ENCODE results near the gene TTYH3.
A peak's percentile ranks its signal among the peaks of the same experiment; 100 is the strongest.

The TTYH3 gene

GRCh38 chr7:2701832-2702593, 70.2 kb downstream of the TTYH3 start:
- Histone ChIP-seq H3K27me3 (ENCODE audit: control insufficient read depth, insufficient read depth, low read length) (no peaks in the 10 kb centered on the region), H3K4me3 (ENCODE audit: low read length) (no peak overlapping the region), H3K4me1 (ENCODE audit: control insufficient read depth, insufficient read depth, low read length) (no peaks in the 10 kb centered on the region), H3K27ac (ENCODE audit: low read depth, low read length) (no peak overlapping the region), H3K9ac (ENCODE audit: low read length) (no peak overlapping the region), H3K36me3 (ENCODE audit: control insufficient read depth, insufficient read depth, low read length) (no peaks in the 10 kb centered on the region)

GRCh38 chr7:2702594-2702957, 70.8 kb downstream of the TTYH3 start:
- no peaks in the 10 kb centered on the region for H3K27me3 ChIP-seq (ENCODE audit: control insufficient read depth, insufficient read depth, low read length)
- H3K4me3 ChIP-seq (ENCODE audit: low read length): no peak overlapping the region
- no peak overlapping the region for H3K27ac ChIP-seq (ENCODE audit: low read depth, low read length)
- no peak overlapping the region for H3K9ac ChIP-seq (ENCODE audit: low read length)
- no peaks in the 10 kb centered on the region for H3K4me1 ChIP-seq (ENCODE audit: control insufficient read depth, insufficient read depth, low read length)
- no peaks in the 10 kb centered on the region for H3K36me3 ChIP-seq (ENCODE audit: control insufficient read depth, insufficient read depth, low read length)

- H3K27me3 ChIP-seq (ENCODE audit: control insufficient read depth, insufficient read depth, low read length): no peaks in the 10 kb centered on the region
- no peak overlapping the region for H3K27ac ChIP-seq (ENCODE audit: low read depth, low read length)
- H3K36me3 ChIP-seq (ENCODE audit: control insufficient read depth, insufficient read depth, low read length): no peaks in the 10 kb centered on the region
- no peak overlapping the region for H3K4me3 ChIP-seq (ENCODE audit: low read length)
- H3K4me1 ChIP-seq (ENCODE audit: control insufficient read depth, insufficient read depth, low read length): no peaks in the 10 kb centered on the region
- no peak overlapping the region for H3K9ac ChIP-seq (ENCODE audit: low read length)
Observed at GRCh38 chr7:2705371-2706096, 73.7 kb downstream of the TTYH3 start.

- no peaks in the 10 kb centered on the region for H3K36me3 ChIP-seq (ENCODE audit: control insufficient read depth, insufficient read depth, low read length)
- no peaks in the 10 kb centered on the region for H3K4me1 ChIP-seq (ENCODE audit: control insufficient read depth, insufficient read depth, low read length)
Observed at GRCh38 chr7:2706685-2707126, 74.9 kb downstream of the TTYH3 start.

GRCh38 chr7:2707481-2707880, 75.7 kb downstream of the TTYH3 start:
- no peaks in the 10 kb centered on the region for H3K4me1 ChIP-seq (ENCODE audit: control insufficient read depth, insufficient read depth, low read length)
- H3K9ac ChIP-seq (ENCODE audit: low read length): no peak overlapping the region
- H3K4me3 ChIP-seq (ENCODE audit: low read length): no peak overlapping the region
- H3K27ac ChIP-seq (ENCODE audit: low read depth, low read length): no peak overlapping the region
- no peaks in the 10 kb centered on the region for H3K27me3 ChIP-seq (ENCODE audit: control insufficient read depth, insufficient read depth, low read length)
- no peaks in the 10 kb centered on the region for H3K36me3 ChIP-seq (ENCODE audit: control insufficient read depth, insufficient read depth, low read length)

More at GRCh38 chr7:2706685-2707126, 74.9 kb downstream of the TTYH3 start:
- no peak overlapping the region for H3K9ac ChIP-seq (ENCODE audit: low read length)
- H3K4me3 ChIP-seq (ENCODE audit: low read length): no peak overlapping the region
- no peak overlapping the region for H3K27ac ChIP-seq (ENCODE audit: low read depth, low read length)
- H3K27me3 ChIP-seq (ENCODE audit: control insufficient read depth, insufficient read depth, low read length): no peaks in the 10 kb centered on the region

GRCh38 chr7:2708041-2708440, 76.3 kb downstream of the TTYH3 start:
- Histone ChIP-seq H3K4me3 (ENCODE audit: low read length) (no peak overlapping the region), H3K36me3 (ENCODE audit: control insufficient read depth, insufficient read depth, low read length) (no peaks in the 10 kb centered on the region), H3K27ac (ENCODE audit: low read depth, low read length) (no peak overlapping the region), H3K4me1 (ENCODE audit: control insufficient read depth, insufficient read depth, low read length) (no peaks in the 10 kb centered on the region), H3K27me3 (ENCODE audit: control insufficient read depth, insufficient read depth, low read length) (no peaks in the 10 kb centered on the region), H3K9ac (ENCODE audit: low read length) (no peak overlapping the region)

- H3K27ac ChIP-seq (ENCODE audit: low read depth, low read length): no peak overlapping the region
- H3K36me3 ChIP-seq (ENCODE audit: control insufficient read depth, insufficient read depth, low read length): no peaks in the 10 kb centered on the region
- no peaks in the 10 kb centered on the region for H3K4me1 ChIP-seq (ENCODE audit: control insufficient read depth, insufficient read depth, low read length)
- H3K9ac ChIP-seq (ENCODE audit: low read length): no peak overlapping the region
- no peaks in the 10 kb centered on the region for H3K27me3 ChIP-seq (ENCODE audit: control insufficient read depth, insufficient read depth, low read length)
- H3K4me3 ChIP-seq (ENCODE audit: low read length): no peak overlapping the region
Observed at GRCh38 chr7:2708547-2709310, 76.9 kb downstream of the TTYH3 start.

GRCh38 chr7:2709553-2710285, 77.9 kb downstream of the TTYH3 start:
- peak overlapping the region; percentile 20 for H3K4me3 ChIP-seq (ENCODE audit: low read length)
- no peaks in the 10 kb centered on the region for H3K4me1 ChIP-seq (ENCODE audit: control insufficient read depth, insufficient read depth, low read length)
- H3K27me3 ChIP-seq (ENCODE audit: control insufficient read depth, insufficient read depth, low read length): no peaks in the 10 kb centered on the region
- H3K36me3 ChIP-seq (ENCODE audit: control insufficient read depth, insufficient read depth, low read length): no peaks in the 10 kb centered on the region
- no peak overlapping the region for H3K9ac ChIP-seq (ENCODE audit: low read length)
- no peak overlapping the region for H3K27ac ChIP-seq (ENCODE audit: low read depth, low read length)

- Histone ChIP-seq H3K9ac (ENCODE audit: low read length) (no peak overlapping the region), H3K27me3 (ENCODE audit: control insufficient read depth, insufficient read depth, low read length) (no peaks in the 10 kb centered on the region), H3K36me3 (ENCODE audit: control insufficient read depth, insufficient read depth, low read length) (no peaks in the 10 kb centered on the region), H3K4me1 (ENCODE audit: control insufficient read depth, insufficient read depth, low read length) (no peaks in the 10 kb centered on the region), H3K27ac (ENCODE audit: low read depth, low read length) (no peak overlapping the region), H3K4me3 (ENCODE audit: low read length) (peak overlapping the region; percentile 2)
Observed at GRCh38 chr7:2710286-2710655, 78.5 kb downstream of the TTYH3 start.

GRCh38 chr7:2710901-2711551, 79.2 kb downstream of the TTYH3 start:
- no peaks in the 10 kb centered on the region for H3K4me1 ChIP-seq (ENCODE audit: control insufficient read depth, insufficient read depth, low read length)
- no peaks in the 10 kb centered on the region for H3K36me3 ChIP-seq (ENCODE audit: control insufficient read depth, insufficient read depth, low read length)
- no peak overlapping the region for H3K9ac ChIP-seq (ENCODE audit: low read length)
- H3K27ac ChIP-seq (ENCODE audit: low read depth, low read length): no peak overlapping the region
- no peaks in the 10 kb centered on the region for H3K27me3 ChIP-seq (ENCODE audit: control insufficient read depth, insufficient read depth, low read length)
- H3K4me3 ChIP-seq (ENCODE audit: low read length): no peak overlapping the region

- H3K4me1 ChIP-seq (ENCODE audit: control insufficient read depth, insufficient read depth, low read length): peaks cover 6% of the 10 kb centered on the region
Observed at GRCh38 chr7:2711895-2712675, 80.3 kb downstream of the TTYH3 start.

More at GRCh38 chr7:2711895-2712675, 80.3 kb downstream of the TTYH3 start:
- no peak overlapping the region for H3K9ac ChIP-seq (ENCODE audit: low read length)
- no peak overlapping the region for H3K27ac ChIP-seq (ENCODE audit: low read depth, low read length)
- no peaks in the 10 kb centered on the region for H3K36me3 ChIP-seq (ENCODE audit: control insufficient read depth, insufficient read depth, low read length)
- H3K27me3 ChIP-seq (ENCODE audit: control insufficient read depth, insufficient read depth, low read length): no peaks in the 10 kb centered on the region
- no peak overlapping the region for H3K4me3 ChIP-seq (ENCODE audit: low read length)

Measured in rectal smooth muscle tissue (tissue), 1 donor.